Measurements from ENCODE around the gene SLC25A23. TPM values are rescaled to one million over a fixed set of nuclear protein-coding genes. Genes with fewer than 3 reads are reported as not detected.

SLC25A23 gene
- total and polyA plus RNA-seq, 9 of the 15 experiments (the other 6 are each of a cell fraction or from before 2014, with no cell fraction given) = 6.1 to 72.0 (median 26.6) TPM

DNA sequence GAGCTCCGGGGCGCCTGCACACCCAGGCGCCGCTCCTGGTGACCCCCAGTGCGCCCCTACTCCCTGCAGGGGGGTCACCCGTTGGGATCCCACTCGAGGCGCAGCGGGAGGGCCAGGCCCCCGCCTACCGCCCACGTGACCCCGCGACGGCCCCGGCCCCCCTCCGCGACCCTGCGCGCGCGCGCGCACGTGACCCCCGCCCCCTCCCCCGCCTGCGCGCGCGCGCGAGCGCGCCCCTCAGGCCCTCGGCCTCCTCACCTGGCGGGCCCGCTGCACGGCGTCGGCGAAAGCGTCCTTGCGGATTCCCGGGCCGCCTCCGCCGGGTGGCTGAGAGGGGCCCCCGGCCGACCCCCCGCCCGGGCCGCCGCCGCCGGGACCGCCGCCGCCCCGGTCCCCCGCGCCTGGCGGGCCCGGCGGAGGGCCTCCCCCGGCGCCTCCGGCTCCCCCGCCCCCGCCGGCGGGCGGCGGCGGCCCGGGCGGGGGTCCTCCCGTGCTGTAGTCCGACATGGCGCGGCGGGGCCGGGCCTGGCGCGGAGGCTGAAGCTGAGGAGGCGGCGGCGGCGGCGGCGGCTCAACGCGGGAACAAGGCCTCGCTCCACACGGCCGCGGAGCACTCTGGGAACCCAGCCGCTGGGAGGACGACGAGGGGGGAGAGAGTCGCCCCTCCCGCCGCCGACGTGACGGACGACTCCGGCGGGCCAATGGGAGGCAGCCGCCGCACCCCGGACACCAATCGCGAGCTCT is 35.2 kb downstream of the SLC25A23 start, which contains the start of gene KHSRP (continued):
- TF ChIP-seq MGA (IDR thresholded peaks at IDR 0.05) (no peak), CTBP1 (IDR thresholded peaks at IDR 0.05; ENCODE audit: borderline replicate concordance) (no peak), SUPT5H (IDR thresholded peaks at IDR 0.05) (peak; percentile 46), CBFB (CRISPR knock-in tag; IDR thresholded peaks at IDR 0.05) (no peak), RBM22 (IDR thresholded peaks at IDR 0.05; ENCODE audit: low read depth, low read length, poor library complexity, severe bottlenecking) (no peak), ZFX (CRISPR knock-in tag; IDR thresholded peaks at IDR 0.05) (peak; percentile 55; the same call in 1 of the 2 replicates), ZNF639 (CRISPR knock-in tag; conservative IDR thresholded peaks at IDR 0.05 in 1 of 2, IDR thresholded peaks at IDR 0.05 in 1 of 2) (peak in 1 of 2 experiments; percentile 57; a peak in 1 of 4 replicates), JUN (IDR thresholded peaks at IDR 0.05; ENCODE audit: borderline replicate concordance, low read depth, low read length) (no peak), JUN (CRISPR knock-in tag; IDR thresholded peaks at IDR 0.05; ENCODE audit: borderline replicate concordance) (no peak)

Data from K562 (cell line).